Heart right ventricle (tissue), 16 donors: ENCODE data around the gene CRYL1. TPM values are rescaled to one million over a fixed set of nuclear protein-coding genes. Genes with fewer than 3 reads are reported as not detected.

Experiments
- ATAC-seq, 8 donors: fragments of 200-7000 bp; cut with Tn5 transposase; one replicate each; pipeline ENCODE4 v1.9.1; 2020; ENCODE audit warnings: mild to moderate bottlenecking in 8 of 8, moderate library complexity in 8 of 8, moderate number of reproducible peaks in 1 of 8
- DNase-seq, 2 donors: peaks; one replicate each; pipeline ENCODE4 v3.0.0-alpha.2; 2020
- H3K27ac ChIP-seq, 10 donors: fragments of 200-600 bp; sonication (generic) in 2 of 10; one replicate each; pipeline versions ENCODE4 v1.5.0 to v1.8.0; 2020 to 2022; ENCODE audit warnings: mild to moderate bottlenecking in 3 of 10
- H3K27me3 ChIP-seq, 7 donors: fragments of 200-600 bp; one replicate each; pipeline ENCODE4 v1.8.0; 2021 to 2022; ENCODE audit warnings: mild to moderate bottlenecking in 2 of 7
- H3K36me3 ChIP-seq, 9 donors: fragments of 200-600 bp; sonication (generic) in 1 of 9; one replicate each; pipeline versions ENCODE4 v1.5.0 to v1.8.0; 2020 to 2022; ENCODE audit warnings: mild to moderate bottlenecking in 2 of 9
- H3K4me1 ChIP-seq, 9 donors: fragments of 200-600 bp; sonication (generic) in 1 of 9; one replicate each; pipeline versions ENCODE4 v1.5.0 to v1.8.0; 2020 to 2022; ENCODE audit warnings: mild to moderate bottlenecking in 4 of 9
- H3K4me3 ChIP-seq, 10 donors: fragments of 200-600 bp; sonication (generic) in 2 of 10; one replicate each; pipeline versions ENCODE4 v1.5.0 to v1.8.0; 2020 to 2022; ENCODE audit warnings: mild to moderate bottlenecking in 7 of 10, moderate library complexity in 2 of 10
- H3K9me3 ChIP-seq, 11 donors: fragments of 200-600 bp in 10 of 11; sonication (generic) in 2 of 11; one replicate each; pipeline versions ENCODE4 v1.5.0 to v1.8.0; 2013 to 2022; ENCODE audit warnings: mild to moderate bottlenecking in 2 of 11, control low read depth in 1 of 11, moderate library complexity in 1 of 11
- WGBS, 2 donors: extraction: QIAGEN DNeasy Blood & Tissue Kit; methylation state at CpG; one replicate each; pipeline ENCODE4 v1.1.7; 2013; ENCODE audit warnings: inconsistent platforms in 1 of 2; 5-methylcytosine and 5-hydroxymethylcytosine counted together
- intact Hi-C, 10 donors: fragments of 100-400 bp; cut with DNase I; formaldehyde crosslinking; loops; one replicate each; pipeline versions ENCODE4 v1.11.1 to v1.14.2; 2022
- polyA plus RNA-seq, 2 donors: library from polyadenylated mRNA; stranded (reverse); fragments of 200-250 nt; gene quantifications; one replicate each; pipeline ENCODE4 v1.2.3, GENCODE V29; 2013
- total RNA-seq, 10 donors: library from RNA; stranded (reverse); fragmentation: NEBNext Ultra II Directional in 3 of 10; extraction: Animal tissue kit (Norgen Biotek cat#: 25700) in 3 of 10; gene quantifications; one replicate each; pipeline versions ENCODE4 v1.2.1 to v1.2.4, GENCODE V29; 2021 to 2023
- TF ChIP-seq, protein P1 (sequence below), 9 donors: fragments of 200-600 bp; sonication (generic) in 2 of 9; IDR thresholded peaks; one replicate each; pipeline versions ENCODE4 v1.5.0 to v1.8.0; 2021 to 2022; ENCODE audit warnings: antibody characterized with exemption in 9 of 9, mild to moderate bottlenecking in 5 of 9, moderate library complexity in 1 of 9
- donor health status: Arrhythmogenic right ventricular cardiomyopathy.
- donor health status: ischemic (EF 13 %, LVEDD 7.1; RV severe dilation, severe dysfunction).
- donor health status: healthy with polysubstance abuse.
- donor health status: DM: no; HTN: yes; CAD: no.
- donor health status: DM: no; HTN: no; CAD: no.
- donor health status: ischemic (EF 25% LVEDD 6.9; RV normal size, moderate dysfunction).
- donor health status: ischemic (EF 25% LVEDD 5.7; RV mildly dilated, moderate dysfunction).
- donor health status: healthy.
- donor health status: DM: yes; HTN: yes; CAD: no.
- donor health status: Ischemic cardiomyopathy.
- donor health status: ischemic (EF 35%, LVEDD 5.7; RV mildly dilated, moderate dysfunction).
- donor health status: nonischemic (EF 11% LVEDD 7.7; RV severe dilation, severe dysfunction).
- donor health status: DM: yes; HTN: yes; CAD: no.
- donor health status: PGD.
- donor health status: ischemic (EF 29% LVEDD 5.4; RV normal size, mild dysfunction).
- donor health status: nonischemic (EF 23%, LVEDD 6.1; RV moderate dilation, normal function).

Gene CRYL1
- total and polyA plus RNA-seq, 12 donors = 10.1 to 27.3 (median 23.2) TPM

- TF ChIP-seq, protein P1, sequence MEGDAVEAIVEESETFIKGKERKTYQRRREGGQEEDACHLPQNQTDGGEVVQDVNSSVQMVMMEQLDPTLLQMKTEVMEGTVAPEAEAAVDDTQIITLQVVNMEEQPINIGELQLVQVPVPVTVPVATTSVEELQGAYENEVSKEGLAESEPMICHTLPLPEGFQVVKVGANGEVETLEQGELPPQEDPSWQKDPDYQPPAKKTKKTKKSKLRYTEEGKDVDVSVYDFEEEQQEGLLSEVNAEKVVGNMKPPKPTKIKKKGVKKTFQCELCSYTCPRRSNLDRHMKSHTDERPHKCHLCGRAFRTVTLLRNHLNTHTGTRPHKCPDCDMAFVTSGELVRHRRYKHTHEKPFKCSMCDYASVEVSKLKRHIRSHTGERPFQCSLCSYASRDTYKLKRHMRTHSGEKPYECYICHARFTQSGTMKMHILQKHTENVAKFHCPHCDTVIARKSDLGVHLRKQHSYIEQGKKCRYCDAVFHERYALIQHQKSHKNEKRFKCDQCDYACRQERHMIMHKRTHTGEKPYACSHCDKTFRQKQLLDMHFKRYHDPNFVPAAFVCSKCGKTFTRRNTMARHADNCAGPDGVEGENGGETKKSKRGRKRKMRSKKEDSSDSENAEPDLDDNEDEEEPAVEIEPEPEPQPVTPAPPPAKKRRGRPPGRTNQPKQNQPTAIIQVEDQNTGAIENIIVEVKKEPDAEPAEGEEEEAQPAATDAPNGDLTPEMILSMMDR (IDR thresholded peaks at IDR 0.05) = no peak
- WGBS, 2 donors = 95 to 100% methylated on average over 4 of the region's 4 CpGs
Measured at GRCh38 chr13:20399961-20400360, 125.7 kb downstream of the CRYL1 start.

GRCh38 chr13:20399515-20399914, 126.1 kb downstream of the CRYL1 start:
- intact Hi-C loops = no loop called here
- 90 to 93% methylated on average over 5 of the region's 5 CpGs for WGBS, 2 donors
- H3K36me3 ChIP-seq = peaks cover 0 to 18% (median 8%) of the 10 kb centered on the region in 9 donors
- DNase-seq = no peak
- H3K9me3 ChIP-seq = no peaks in the 10 kb centered on the region
- H3K4me1 ChIP-seq = no peaks in the 10 kb centered on the region
- no peak overlapping the region for H3K27ac ChIP-seq
- ATAC-seq = no peak
- no peaks in the 10 kb centered on the region for H3K27me3 ChIP-seq
- TF ChIP-seq, protein P1 (IDR thresholded peaks at IDR 0.05) = no peak
- no peak overlapping the region for H3K4me3 ChIP-seq

More at GRCh38 chr13:20399961-20400360, 125.7 kb downstream of the CRYL1 start:
- ATAC-seq (no peak), DNase-seq (no peak)
- Histone ChIP-seq H3K27me3 (no peaks in the 10 kb centered on the region), H3K27ac (no peak overlapping the region), H3K4me3 (no peak overlapping the region), H3K4me1 (no peaks in the 10 kb centered on the region), H3K9me3 (no peaks in the 10 kb centered on the region), H3K36me3 (peaks cover 0 to 21% (median 8%) of the 10 kb centered on the region in 9 donors)
- intact Hi-C loops = no loop called here

DNA sequence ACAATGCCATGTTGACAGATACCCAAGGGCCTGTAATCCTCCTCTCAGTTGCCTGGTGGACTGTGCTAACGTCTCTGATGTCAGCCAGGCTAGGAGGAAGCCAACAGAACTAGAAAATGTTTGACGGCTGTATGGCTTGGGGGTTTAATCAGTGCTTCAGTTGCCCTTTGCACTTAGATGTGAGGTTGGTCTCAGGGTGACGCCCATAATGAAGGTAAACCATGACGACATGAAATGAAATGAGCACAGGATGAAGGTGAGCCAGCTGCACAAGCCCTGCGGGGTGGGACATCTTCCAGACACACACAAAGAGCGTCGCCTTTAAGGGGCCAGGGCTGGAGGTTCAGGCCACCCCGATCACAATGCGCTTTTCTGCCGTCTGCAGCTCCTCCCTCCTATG, 127.2 kb downstream of the CRYL1 start:
- 82 to 85% methylated on average over 10 of the region's 10 CpGs for WGBS, 2 donors
- no peaks in the 10 kb centered on the region for H3K4me1 ChIP-seq
- no peak overlapping the region for H3K4me3 ChIP-seq
- no peak overlapping the region for H3K27ac ChIP-seq
- intact Hi-C loops = no loop called here
- ATAC-seq (no peak), DNase-seq (no peak)
- TF ChIP-seq, protein P1 (IDR thresholded peaks at IDR 0.05) = no peak
- no peaks in the 10 kb centered on the region for H3K9me3 ChIP-seq
- peaks cover 0 to 8% (median 0%) of the 10 kb centered on the region in 9 donors for H3K36me3 ChIP-seq
- no peaks in the 10 kb centered on the region for H3K27me3 ChIP-seq

GRCh38 chr13:20397896-20398295, 127.8 kb downstream of the CRYL1 start:
- H3K36me3 ChIP-seq = peaks cover 0 to 3% (median 0%) of the 10 kb centered on the region in 9 donors
- TF ChIP-seq, protein P1 (IDR thresholded peaks at IDR 0.05) = no peak
- H3K9me3 ChIP-seq = no peaks in the 10 kb centered on the region
- no peaks in the 10 kb centered on the region for H3K4me1 ChIP-seq
- no peak overlapping the region for H3K27ac ChIP-seq
- no peak overlapping the region for H3K4me3 ChIP-seq
- WGBS, 2 donors = 95 to 96% methylated on average over 5 of the region's 5 CpGs
- intact Hi-C loops = no loop called here
- no peaks in the 10 kb centered on the region for H3K27me3 ChIP-seq
- ATAC-seq = no peak
- no peak for DNase-seq
